Parathyroid adenoma (tissue), 2 donors: Measurements from ENCODE around the gene ZSWIM8.

Experiments
- H2AFZ ChIP-seq: fragments of 300-600 bp; sonication (generic); one replicate; pipeline ENCODE4 v1.7.0; 2017; ENCODE audit warnings: antibody characterized with exemption, mild to moderate bottlenecking
- H3K27ac ChIP-seq: fragments of 300-600 bp; sonication (generic); one replicate; pipeline ENCODE4 v1.7.0; 2017
- H3K27me3 ChIP-seq: fragments of 300-600 bp; sonication (generic); one replicate; pipeline ENCODE4 v1.7.0; 2017; ENCODE audit warnings: low read length; ENCODE audit not compliant: control insufficient read depth, insufficient read depth
- H3K36me3 ChIP-seq: fragments of 300-600 bp; sonication (generic); one replicate; pipeline ENCODE4 v1.7.0; 2017; ENCODE audit warnings: low read length; ENCODE audit not compliant: control insufficient read depth, insufficient read depth
- H3K4me1 ChIP-seq: fragments of 300-600 bp; sonication (generic); one replicate; pipeline ENCODE4 v1.7.0; 2017; ENCODE audit warnings: control low read depth
- H3K4me2 ChIP-seq: fragments of 300-600 bp; sonication (generic); one replicate; pipeline ENCODE4 v1.7.0; 2017; ENCODE audit warnings: low read length
- H3K4me3 ChIP-seq: fragments of 300-600 bp; sonication (generic); one replicate; pipeline ENCODE4 v1.7.0; 2017; ENCODE audit warnings: low read depth, low read length
- H3K79me2 ChIP-seq: fragments of 300-600 bp; sonication (generic); one replicate; pipeline ENCODE4 v1.7.0; 2017; ENCODE audit warnings: control low read depth
- H3K9ac ChIP-seq: fragments of 300-600 bp; sonication (generic); one replicate; pipeline ENCODE4 v1.7.0; 2017; ENCODE audit warnings: mild to moderate bottlenecking
- H3K9me3 ChIP-seq: fragments of 300-600 bp; sonication (generic); one replicate; pipeline ENCODE4 v1.7.0; 2017; ENCODE audit warnings: low read length; ENCODE audit not compliant: control insufficient read depth
- CTCF ChIP-seq: fragments of 300-600 bp; sonication (generic); IDR thresholded peaks from one replicate; pipeline ENCODE4 v1.7.0; 2017; ENCODE audit warnings: antibody characterized with exemption, mild to moderate bottlenecking
- donor health status: primary hyperparathyroidism.

ZSWIM8 gene

DNA sequence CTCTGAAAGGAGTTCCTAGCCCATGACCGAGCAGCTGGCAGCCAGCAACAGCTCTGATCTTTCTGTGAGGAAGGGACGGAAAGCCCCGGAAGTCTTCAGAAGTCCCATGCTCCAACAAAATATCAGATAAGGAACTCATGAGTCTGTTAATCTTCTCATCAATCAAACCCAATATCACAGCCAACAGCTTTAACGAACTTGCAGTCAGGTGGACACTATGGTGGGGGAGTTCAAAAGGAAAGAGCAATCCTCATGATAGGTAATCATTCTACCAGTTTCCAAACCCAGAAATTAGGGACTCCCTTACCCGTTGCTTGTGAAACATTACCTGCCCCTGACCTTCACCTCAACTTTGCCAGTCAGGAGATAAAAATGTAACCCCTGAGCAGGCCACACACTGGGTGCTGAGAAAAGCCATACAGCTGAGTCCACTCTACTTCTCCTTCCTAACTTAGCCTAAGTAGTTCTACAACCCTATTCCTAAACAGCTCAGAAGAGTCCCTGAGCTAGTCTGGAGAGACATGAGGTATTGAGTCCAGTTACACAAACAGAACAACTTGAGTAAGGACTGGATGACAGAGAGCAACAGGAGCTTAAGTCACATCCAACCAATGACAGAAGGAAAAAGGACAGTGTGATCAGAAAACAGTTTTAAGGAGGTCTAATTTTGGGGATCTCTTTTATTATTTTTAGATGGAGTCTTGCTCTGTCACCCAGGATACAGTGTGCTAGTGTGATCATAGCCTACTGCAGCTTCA lies 23.8 kb downstream of the ZSWIM8 start:
- Histone ChIP-seq H3K4me2 (peak overlapping the region; percentile 34), H3K27ac (no peak overlapping the region), H3K4me3 (peak overlapping the region; percentile 24), H3K9ac (no peak overlapping the region), H3K79me2 (peaks cover 12% of the 10 kb centered on the region), H3K27me3 (no peaks in the 10 kb centered on the region), H3K9me3 (no peaks in the 10 kb centered on the region), H3K4me1 (peaks cover 15% of the 10 kb centered on the region), H3K36me3 (no peaks in the 10 kb centered on the region), H2AFZ (no peak overlapping the region)
- TF ChIP-seq CTCF, result no peak

DNA sequence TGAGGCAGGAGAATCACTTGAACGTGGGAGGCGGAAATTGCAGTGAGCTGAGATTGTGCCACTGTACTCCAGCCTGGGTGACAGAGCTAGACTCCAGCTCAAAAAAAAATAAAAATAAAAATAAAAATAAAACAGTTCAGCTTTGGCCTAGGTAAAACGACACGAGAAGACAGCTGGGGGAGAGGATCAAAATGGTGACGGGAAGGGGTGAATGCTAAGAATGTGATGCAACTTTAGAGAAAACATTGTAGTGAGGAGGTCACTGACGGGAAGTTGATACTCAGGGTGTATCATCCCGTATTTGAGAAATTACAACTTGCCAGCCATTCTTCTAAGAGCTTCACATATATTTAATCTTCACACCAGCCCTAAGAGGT lies 24.9 kb downstream of the ZSWIM8 start:
- peak overlapping the region; percentile 61 for H3K4me2 ChIP-seq
- TF ChIP-seq CTCF, result no peak
- peaks cover 15% of the 10 kb centered on the region for H3K4me1 ChIP-seq
- H3K27me3 ChIP-seq, result no peaks in the 10 kb centered on the region
- no peaks in the 10 kb centered on the region for H3K9me3 ChIP-seq
- H3K9ac ChIP-seq, result no peak overlapping the region
- H2AFZ ChIP-seq, result no peak overlapping the region
- no peaks in the 10 kb centered on the region for H3K36me3 ChIP-seq
- H3K4me3 ChIP-seq, result peak overlapping the region; percentile 69
- H3K27ac ChIP-seq, result no peak overlapping the region
- peaks cover 12% of the 10 kb centered on the region for H3K79me2 ChIP-seq

GRCh38 chr10:73810735-73811465 lies 25.5 kb downstream of the ZSWIM8 start:
- H2AFZ ChIP-seq, result peak overlapping the region; percentile 94
- peak overlapping the region; percentile 61 for H3K4me2 ChIP-seq
- H3K79me2 ChIP-seq, result peaks cover 12% of the 10 kb centered on the region
- TF ChIP-seq CTCF, result no peak
- no peaks in the 10 kb centered on the region for H3K9me3 ChIP-seq
- H3K27ac ChIP-seq, result peak overlapping the region; percentile 86
- peak overlapping the region; percentile 69 for H3K4me3 ChIP-seq
- H3K36me3 ChIP-seq, result no peaks in the 10 kb centered on the region
- no peaks in the 10 kb centered on the region for H3K27me3 ChIP-seq
- peak overlapping the region; percentile 57 for H3K9ac ChIP-seq
- peaks cover 15% of the 10 kb centered on the region for H3K4me1 ChIP-seq

- H3K9ac ChIP-seq, result no peak overlapping the region
- no peaks in the 10 kb centered on the region for H3K36me3 ChIP-seq
- H3K9me3 ChIP-seq, result no peaks in the 10 kb centered on the region
- H3K79me2 ChIP-seq, result no peaks in the 10 kb centered on the region
- H3K4me1 ChIP-seq, result peaks cover 10% of the 10 kb centered on the region
- H2AFZ ChIP-seq, result no peak overlapping the region
- H3K4me2 ChIP-seq, result no peak overlapping the region
- H3K27ac ChIP-seq, result no peak overlapping the region
- no peaks in the 10 kb centered on the region for H3K27me3 ChIP-seq
- H3K4me3 ChIP-seq, result no peak overlapping the region
- TF ChIP-seq CTCF, result no peak
These were observed 27.3 kb downstream of the ZSWIM8 start for GRCh38 chr10:73812657-73813056.
